Measurements from ENCODE around the gene RRM1. TPM values are rescaled to one million over a fixed set of nuclear protein-coding genes. Genes with fewer than 3 reads are reported as not detected.

RRM1 gene
- total and polyA plus RNA-seq, 4 donors = 8.0 to 69.9 (median 16.3) TPM

- no peaks in the 10 kb centered on the region for H3K9me3 ChIP-seq (ENCODE audit: control insufficient read depth in 4 of 4, low read length in 3 of 4)
- peaks cover 4 to 31% (median 19%) of the 10 kb centered on the region in 4 donors for H3K36me3 ChIP-seq (ENCODE audit: control insufficient read depth in 4 of 4, insufficient read depth in 3 of 4, low read depth in 1 of 4, low read length in 3 of 4)
- no peaks in the 10 kb centered on the region for H3K27me3 ChIP-seq (ENCODE audit: control insufficient read depth in 4 of 4, insufficient read depth in 4 of 4, low read length in 3 of 4)
- H3K9ac ChIP-seq (ENCODE audit: low read depth in 1 of 2, low read length in 2 of 2) = no peak overlapping the region
- no peak overlapping the region for H3K4me3 ChIP-seq (ENCODE audit: low read depth in 1 of 3, low read length in 3 of 3)
- DNase-seq (ENCODE audit: low spot score) = no peak
- WGBS = 82% methylated on average over 2 of the region's 2 CpGs
- TF ChIP-seq ATF3 (IDR thresholded peaks at IDR 0.05) (no peak), HNF4G (IDR thresholded peaks at IDR 0.05) (no peak), TAF1 (conservative IDR thresholded peaks at IDR 0.05) (no peak), NR2F2 (IDR thresholded peaks at IDR 0.05) (no peak), CTCF (IDR thresholded peaks at IDR 0.05; ENCODE audit: low read depth, low read length, missing input control) (no peak), EGR1 (IDR thresholded peaks at IDR 0.05; ENCODE audit: low read depth in 2 of 2) (no peak), FOXA2 (IDR thresholded peaks at IDR 0.05) (no peak), SP1 (IDR thresholded peaks at IDR 0.05) (no peak), MAX (IDR thresholded peaks at IDR 0.05) (no peak), GABPA (IDR thresholded peaks at IDR 0.05 in 1 of 2, conservative IDR thresholded peaks at IDR 0.05 in 1 of 2) (no peak), YY1 (IDR thresholded peaks at IDR 0.05) (no peak), RXRA (IDR thresholded peaks at IDR 0.05) (no peak), REST (IDR thresholded peaks at IDR 0.05) (no peak), RAD21 (IDR thresholded peaks at IDR 0.05) (no peak), JUND (IDR thresholded peaks at IDR 0.05) (no peak), HNF4A (conservative IDR thresholded peaks at IDR 0.05) (no peak)
- no peak overlapping the region for H3K27ac ChIP-seq (ENCODE audit: low read depth in 1 of 2, low read length in 2 of 2)
- peaks cover 0 to 10% (median 1%) of the 10 kb centered on the region in 4 donors for H3K4me1 ChIP-seq (ENCODE audit: control insufficient read depth in 4 of 4, insufficient read depth in 4 of 4, low read length in 3 of 4)
Observed at GRCh38 chr11:4090258-4090657, 4.3 kb upstream of the RRM1 start.

GRCh38 chr11:4092026-4092425, 2.6 kb upstream of the RRM1 start:
- WGBS = 34% methylated on average over 2 of the region's 2 CpGs
- peaks cover 0 to 23% (median 12%) of the 10 kb centered on the region in 4 donors for H3K36me3 ChIP-seq (ENCODE audit: control insufficient read depth in 4 of 4, insufficient read depth in 3 of 4, low read depth in 1 of 4, low read length in 3 of 4)
- H3K9me3 ChIP-seq (ENCODE audit: control insufficient read depth in 4 of 4, low read length in 3 of 4) = no peaks in the 10 kb centered on the region
- H3K9ac ChIP-seq (ENCODE audit: low read depth in 1 of 2, low read length in 2 of 2) = no peak overlapping the region
- no peaks in the 10 kb centered on the region for H3K27me3 ChIP-seq (ENCODE audit: control insufficient read depth in 4 of 4, insufficient read depth in 4 of 4, low read length in 3 of 4)
- H3K4me1 ChIP-seq (ENCODE audit: control insufficient read depth in 4 of 4, insufficient read depth in 4 of 4, low read length in 3 of 4) = peaks cover 0 to 20% (median 7%) of the 10 kb centered on the region in 4 donors
- H3K4me3 ChIP-seq (ENCODE audit: low read depth in 1 of 3, low read length in 3 of 3) = no peak overlapping the region
- DNase-seq (ENCODE audit: low spot score) = peak; percentile 66
- no peak overlapping the region for H3K27ac ChIP-seq (ENCODE audit: low read depth in 1 of 2, low read length in 2 of 2)
- TF ChIP-seq SP1 (IDR thresholded peaks at IDR 0.05) = no peak
- TF ChIP-seq GABPA (IDR thresholded peaks at IDR 0.05 in 1 of 2, conservative IDR thresholded peaks at IDR 0.05 in 1 of 2) = no peak
- no peak for TF ChIP-seq FOXA2 (IDR thresholded peaks at IDR 0.05)
- TF ChIP-seq RXRA (IDR thresholded peaks at IDR 0.05) = no peak
- no peak for TF ChIP-seq HNF4G (IDR thresholded peaks at IDR 0.05)
- no peak for TF ChIP-seq ZBTB33 (IDR thresholded peaks at IDR 0.05)
- TF ChIP-seq MAX (IDR thresholded peaks at IDR 0.05) = no peak
- no peak for TF ChIP-seq ATF3 (IDR thresholded peaks at IDR 0.05)
- no peak for TF ChIP-seq CTCF (IDR thresholded peaks at IDR 0.05; ENCODE audit: low read depth, low read length, missing input control)
